IMR-90 (cell line): ENCODE data around the gene TBCA. TPM values are rescaled to one million over a fixed set of nuclear protein-coding genes. Genes with fewer than 3 reads are reported as not detected.

ENCODE experiments used
- ATAC-seq: fragments of 200-7000 bp; cut with Tn5 transposase; 2 replicates; pipeline ENCODE4 v1.9.1; 2020; ENCODE audit warnings: low read depth, mild to moderate bottlenecking, moderate library complexity
- BruUV-seq: library from RNA; stranded (reverse); fragments of 400-500 nt; replicated peaks from 2 replicates; lab custom pipeline; 2021; lab: Mats Ljungman, UMichigan
- CTCF ChIA-PET: fragments of 300-600 bp; formaldehyde crosslinking; extraction: SDS; loops from one replicate; lab custom pipeline; 2021; ENCODE audit warnings: antibody characterized with exemption; lab: Yijun Ruan, JAX
- POLR2A ChIA-PET: fragments of 300-600 bp; sonication (Branson Sonifier 250); formaldehyde crosslinking; loops from one replicate; lab custom pipeline; 2022; ENCODE audit warnings: antibody characterized with exemption; ENCODE audit not compliant: unreplicated experiment; lab: Charles Lee
- DNase-seq: peaks from one replicate; pipeline ENCODE4 v3.0.0; 2013
- H2AFZ ChIP-seq: replicated peaks from 2 replicates; pipeline ENCODE3; 2013; ENCODE audit warnings: low read length, mild to moderate bottlenecking; ENCODE audit not compliant: poor library complexity
- H2AK5ac ChIP-seq: 2 replicates; pipeline ENCODE4 v1.6.1; 2013; ENCODE audit warnings: low read depth, low read length, inconsistent platforms
- H2AK9ac ChIP-seq: replicated peaks from 2 replicates; pipeline ENCODE3; 2013; ENCODE audit warnings: mild to moderate bottlenecking, low read depth, low read length, moderate library complexity; ENCODE audit not compliant: poor library complexity
- H2BK120ac ChIP-seq: 2 replicates; pipeline ENCODE4 v1.6.1; 2013; ENCODE audit warnings: low read depth, low read length, inconsistent platforms
- H2BK15ac ChIP-seq: 3 replicates; pipeline ENCODE4 v1.6.1; 2013; ENCODE audit warnings: low read depth, low read length, inconsistent platforms
- H2BK20ac ChIP-seq: 2 replicates; pipeline ENCODE4 v1.6.1; 2013; ENCODE audit warnings: low read depth, mild to moderate bottlenecking, inconsistent platforms, low read length, moderate library complexity
- H2BK5ac ChIP-seq: 2 replicates; pipeline ENCODE4 v1.6.1; 2013; ENCODE audit warnings: mild to moderate bottlenecking, low read depth, low read length, inconsistent platforms; ENCODE audit not compliant: poor library complexity, severe bottlenecking
- H3K14ac ChIP-seq: replicated peaks from 2 replicates; pipeline ENCODE4 v1.6.1; 2013; ENCODE audit warnings: low read depth, low read length, inconsistent platforms
- H3K18ac ChIP-seq: 2 replicates; pipeline ENCODE4 v1.6.1; 2013; ENCODE audit warnings: low read depth, low read length, control low read depth
- H3K23ac ChIP-seq: 2 replicates; pipeline ENCODE4 v1.6.1; 2013; ENCODE audit warnings: low read depth, low read length, inconsistent platforms
- H3K27ac ChIP-seq: 2 replicates; pipeline ENCODE4 v1.5.1; 2013; ENCODE audit warnings: mild to moderate bottlenecking, control low read depth, low read length; ENCODE audit not compliant: insufficient read depth
- H3K27me3 ChIP-seq: 2 replicates; pipeline ENCODE4 v1.6.1; 2013; ENCODE audit warnings: low read length; ENCODE audit not compliant: control insufficient read depth, insufficient read depth
- H3K36me3 ChIP-seq: 2 replicates; pipeline ENCODE4 v1.6.1; 2013; ENCODE audit warnings: low read length, mixed read lengths; ENCODE audit not compliant: control insufficient read depth, insufficient read depth
- H3K4ac ChIP-seq: 2 replicates; pipeline ENCODE4 v1.6.1; 2013; ENCODE audit warnings: low read depth, low read length, inconsistent platforms
- H3K4me1 ChIP-seq: 2 replicates; pipeline ENCODE4 v1.6.1; 2013; ENCODE audit warnings: low read length, mixed read lengths; ENCODE audit not compliant: control insufficient read depth, insufficient read depth
- H3K4me2 ChIP-seq: 2 replicates; pipeline ENCODE4 v1.6.1; 2013; ENCODE audit warnings: low read depth, mild to moderate bottlenecking, control low read depth, low read length, moderate library complexity
- H3K4me3 ChIP-seq: 2 replicates; pipeline ENCODE4 v1.5.1; 2013; ENCODE audit warnings: low read depth, mild to moderate bottlenecking, control low read depth, low read length, moderate library complexity; ENCODE audit not compliant: insufficient read depth
- H3K56ac ChIP-seq: 2 replicates; pipeline ENCODE4 v1.6.1; 2013; ENCODE audit warnings: low read length, inconsistent platforms; ENCODE audit not compliant: insufficient read depth; ENCODE audit errors: extremely low read depth
- H3K79me1 ChIP-seq, 2 experiments: 2 replicates each; pipeline ENCODE4 v1.6.1; 2013; ENCODE audit warnings: low read length in 2 of 2, inconsistent platforms in 1 of 2, low read depth in 1 of 2
- H3K9ac ChIP-seq: 2 replicates; pipeline ENCODE4 v1.6.1; 2013; ENCODE audit warnings: low read depth, low read length, control low read depth
- H3K9me1 ChIP-seq: 2 replicates; pipeline ENCODE4 v1.6.1; 2013; ENCODE audit warnings: low read length, inconsistent platforms; ENCODE audit not compliant: insufficient read depth
- H3K9me3 ChIP-seq: 2 replicates; pipeline ENCODE4 v1.6.1; 2013; ENCODE audit warnings: low read length; ENCODE audit not compliant: control insufficient read depth, insufficient read depth
- H4K20me1 ChIP-seq: 2 replicates; pipeline ENCODE4 v1.6.1; 2013; ENCODE audit warnings: low read length, inconsistent platforms; ENCODE audit not compliant: insufficient read depth
- H4K5ac ChIP-seq: 2 replicates; pipeline ENCODE4 v1.6.1; 2013; ENCODE audit warnings: mild to moderate bottlenecking, low read depth, low read length, control low read depth
- H4K8ac ChIP-seq, 2 experiments: 2 replicates each; pipeline ENCODE4 v1.6.1; 2013; ENCODE audit warnings: low read depth in 2 of 2, low read length in 2 of 2, control low read depth in 1 of 2, inconsistent platforms in 1 of 2
- H4K91ac ChIP-seq: 2 replicates; pipeline ENCODE4 v1.6.1; 2013; ENCODE audit warnings: low read depth, low read length, inconsistent platforms; ENCODE audit not compliant: insufficient read depth
- CHD1 ChIP-seq: IDR thresholded peaks from 2 replicates; pipeline ENCODE4 v1.6.1; 2012; ENCODE audit warnings: low read depth, low read length, improper control_type of control experiment
- ELK1 ChIP-seq: fragments of 150-350 bp; IDR thresholded peaks from 2 replicates; pipeline ENCODE4 v1.6.1; 2016; ENCODE audit warnings: low read depth, mild to moderate bottlenecking, low read length, moderate library complexity, borderline replicate concordance
- NFE2L2 ChIP-seq: fragments of 150-350 bp; IDR thresholded peaks from 2 replicates; pipeline ENCODE4 v1.6.1; 2016; ENCODE audit warnings: low read depth, mild to moderate bottlenecking, low read length
- POLR2A ChIP-seq: IDR thresholded peaks from 2 replicates; pipeline ENCODE4 v1.6.1; 2012; ENCODE audit warnings: mild to moderate bottlenecking, low read depth, low read length
- SMC3 ChIP-seq: fragments of 150-350 bp; IDR thresholded peaks from 2 replicates; pipeline ENCODE4 v1.6.1; 2016; ENCODE audit warnings: low read depth, mild to moderate bottlenecking, antibody characterized with exemption, low read length, moderate library complexity
- USF2 ChIP-seq: fragments of 150-350 bp; IDR thresholded peaks from 2 replicates; pipeline ENCODE4 v1.6.1; 2017; ENCODE audit warnings: mild to moderate bottlenecking, antibody characterized with exemption, low read length, low read depth
- WGBS, 2 experiments: methylation state at CpG; one replicate each; pipeline versions ENCODE4 v1.1.5 to v1.1.7; 2013; ENCODE audit warnings: missing lambda C conversion rate in 2 of 2; ENCODE audit not compliant: insufficient read length in 1 of 2; ENCODE audit errors: extremely low coverage in 2 of 2; 5-methylcytosine and 5-hydroxymethylcytosine counted together
- dilution Hi-C: fragments of 300-500 bp; cut with HindIII; formaldehyde crosslinking; loops from one replicate; pipeline ENCODE4 v1.14.3; 2018; ENCODE audit warnings: low sequenced_read_pairs; ENCODE audit not compliant: unreplicated experiment
- in situ Hi-C: fragments of 300-500 bp; cut with MboI; formaldehyde crosslinking; loops from 3 replicates; pipeline ENCODE4 v1.14.3; 2019; ENCODE audit warnings: low sequenced_read_pairs, inconsistent platforms, mixed read lengths
- intact Hi-C: fragments of 100-400 bp; cut with micrococcal nuclease; formaldehyde crosslinking; loops from 2 replicates; pipeline ENCODE4 v1.10.0; 2022
- polyA plus RNA-seq, 3 experiments: library from polyadenylated mRNA; depleted of rRNA; stranded (reverse); fragments of >200 nt; gene quantifications; 2 replicates each; pipeline ENCODE4 v1.2.3, GENCODE V29; 2012; ENCODE audit warnings: low replicate concordance in 1 of 3
- total RNA-seq: library from RNA; depleted of rRNA; stranded (reverse); fragments of >200 nt; gene quantifications from 2 replicates; pipeline ENCODE4 v1.2.3, GENCODE V29; 2012

TBCA gene
- total and polyA plus RNA-seq, 2 of the 4 experiments (the other 2 are of a cell fraction) = 6.1 to 137 TPM

GRCh38 chr5:77773734-77774280 lies 2.3 kb downstream of the TBCA start:
- Histone ChIP-seq H2BK15ac (no peak overlapping the region), H2AFZ (no peak overlapping the region), H3K56ac (no peak overlapping the region), H3K4me3 (no peak overlapping the region), H2BK120ac (no peak overlapping the region), H4K8ac (no peak overlapping the region), H4K91ac (no peak overlapping the region), H3K4me2 (peak overlapping the region; percentile 51), H3K9me3 (no peaks in the 10 kb centered on the region), H3K4ac (no peak overlapping the region), H3K9me1 (0 out of 2 replicates have a peak, but pooled peaks cover 6% of the 10 kb centered on the region), H3K4me1 (peaks cover 6% of the 10 kb centered on the region; the same call in 1 of the 2 replicates), H4K5ac (no peak overlapping the region), H3K18ac (no peak overlapping the region), H3K36me3 (peaks cover 5% of the 10 kb centered on the region), H2AK9ac (no peak overlapping the region), H2BK20ac (no peak overlapping the region), H3K27me3 (no peaks in the 10 kb centered on the region), H3K79me1 (peaks cover 11 to 45% of the 10 kb centered on the region in 2 experiments; a peak in 3 of 4 replicates), H2BK5ac (no peak overlapping the region), H3K9ac (no peak overlapping the region), H4K20me1 (peaks cover 49% of the 10 kb centered on the region), H3K27ac (no peak overlapping the region), H2AK5ac (no peak overlapping the region), H3K14ac (no peak overlapping the region), H3K23ac (peak overlapping the region; percentile 57; the same call in 1 of the 2 replicates)
- CTCF ChIA-PET = no interaction called here
- in situ Hi-C loops (no loop called here), dilution Hi-C loops (no loop called here), intact Hi-C loops (loop anchor here (10.0 kb wide), 1 partner anchor 1461 kb away; the partner anchor contains the start of gene JMY)
- no TSS peak for BruUV-seq
- TF ChIP-seq POLR2A (no peak), ELK1 (no peak), NFE2L2 (no peak), SMC3 (no peak), CHD1 (no peak), USF2 (no peak)
- WGBS, 2 experiments = no CpG with 5 or more reads among the region's 3 CpGs
- ATAC-seq (no peak), DNase-seq (no peak)
- POLR2A ChIA-PET = no interaction called here
